Measurements from ENCODE around the gene SCART1. TPM values are rescaled to one million over a fixed set of nuclear protein-coding genes. Genes with fewer than 3 reads are reported as not detected.
A peak's percentile ranks its signal among the peaks of the same experiment; 100 is the strongest.

Gene SCART1
- total and polyA plus RNA-seq, 12 donors = 0.15 to 1.5 (median 0.58) TPM

GRCh38 chr10:133455196-133455595 is 1.5 kb downstream of the SCART1 start:
- H3K9me3 ChIP-seq = peaks cover 0 to 1% (median 0%) of the 10 kb centered on the region in 11 donors
- H3K27ac ChIP-seq = no peak overlapping the region
- H3K4me1 ChIP-seq = no peaks in the 10 kb centered on the region
- no peak overlapping the region for H3K4me3 ChIP-seq
- DNase-seq = no peak
- peaks cover 0 to 3% (median 0%) of the 10 kb centered on the region in 7 donors for H3K27me3 ChIP-seq
- intact Hi-C loops (cut with DNase I) = no loop called here
- ATAC-seq = no peak
- TF ChIP-seq CTCF (IDR thresholded peaks at IDR 0.05) = no peak
- H3K36me3 ChIP-seq = no peaks in the 10 kb centered on the region
- 75 to 90% methylated on average over 5 of the region's 5 CpGs for WGBS, 2 donors

DNA sequence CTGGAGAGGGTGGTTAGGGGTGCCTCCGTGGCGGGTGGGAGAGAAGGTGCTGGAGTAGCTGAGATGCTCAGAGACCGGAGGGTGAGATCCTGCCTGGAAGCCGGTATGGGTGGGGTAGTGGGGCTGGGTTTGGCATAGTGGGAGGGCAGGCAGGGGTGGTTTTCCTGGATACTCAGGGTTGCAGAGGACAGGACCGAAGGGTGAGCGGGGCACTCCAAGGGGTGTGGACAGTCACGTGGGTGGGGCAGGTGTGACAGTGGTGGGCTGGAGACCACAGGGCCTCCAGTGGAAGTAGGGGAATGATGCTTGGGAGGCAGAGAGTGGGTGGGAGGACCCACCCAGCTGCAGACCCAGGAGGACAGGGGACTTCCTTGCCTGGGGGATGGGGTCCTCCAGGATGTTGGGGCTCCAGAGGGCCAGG is 1.9 kb downstream of the SCART1 start:
- DNase-seq = no peak
- no peak overlapping the region for H3K4me3 ChIP-seq
- 89 to 91% methylated on average over 7 of the region's 7 CpGs for WGBS, 2 donors
- intact Hi-C loops (cut with DNase I) = no loop called here
- no peaks in the 10 kb centered on the region for H3K4me1 ChIP-seq
- ATAC-seq = no peak
- H3K36me3 ChIP-seq = no peaks in the 10 kb centered on the region
- TF ChIP-seq CTCF (IDR thresholded peaks at IDR 0.05) = no peak
- no peak overlapping the region for H3K27ac ChIP-seq
- H3K27me3 ChIP-seq = peaks cover 0 to 3% (median 0%) of the 10 kb centered on the region in 7 donors
- H3K9me3 ChIP-seq = no peaks in the 10 kb centered on the region

DNA sequence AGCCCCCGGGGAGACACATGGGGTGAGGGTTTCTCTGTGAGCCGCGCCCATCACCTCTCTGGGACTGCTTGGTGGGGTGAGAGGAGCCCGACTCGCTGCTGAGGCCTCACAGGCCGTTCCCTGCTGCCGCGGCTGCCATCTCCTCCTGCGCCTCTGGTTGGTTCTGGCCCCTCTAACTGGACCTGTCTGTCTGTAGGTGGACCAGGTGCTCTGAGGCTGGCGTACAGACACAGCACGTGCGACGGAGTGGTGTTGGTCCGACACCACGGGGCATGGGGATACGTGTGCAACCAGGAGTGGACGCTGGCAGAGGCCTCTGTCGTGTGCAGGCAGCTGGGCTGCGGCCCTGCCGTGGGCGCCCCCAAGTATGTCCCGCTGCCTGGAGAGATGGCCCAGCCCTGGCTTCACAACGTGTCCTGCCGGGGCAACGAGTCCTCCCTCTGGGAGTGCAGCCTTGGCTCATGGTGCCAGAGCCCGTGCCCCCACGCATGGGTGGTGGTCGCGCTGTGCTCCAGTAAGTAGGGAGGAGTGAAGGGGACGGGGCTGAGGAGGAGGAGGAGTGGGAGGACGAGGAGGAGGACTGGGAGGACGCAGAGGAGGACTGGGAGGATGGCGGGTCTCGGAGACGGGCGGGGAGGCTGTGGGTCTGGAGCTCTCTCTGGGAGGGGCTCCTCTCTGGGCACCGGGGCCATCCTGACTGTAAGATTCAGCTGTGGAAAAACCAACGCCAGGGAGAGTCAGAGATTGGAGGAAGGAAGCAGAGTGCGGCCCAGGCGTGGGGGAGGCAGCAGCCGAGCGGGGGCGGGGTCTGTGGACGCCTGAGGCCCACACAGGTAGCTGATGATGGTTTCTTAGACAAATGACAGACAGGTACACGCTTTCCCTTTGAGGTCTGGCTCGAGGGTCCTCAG is 2.6 kb downstream of the SCART1 start:
- Histone ChIP-seq H3K27ac (no peak overlapping the region), H3K27me3 (peaks cover 0 to 3% (median 0%) of the 10 kb centered on the region in 7 donors), H3K4me1 (no peaks in the 10 kb centered on the region), H3K9me3 (no peaks in the 10 kb centered on the region), H3K4me3 (no peak overlapping the region), H3K36me3 (no peaks in the 10 kb centered on the region)
- intact Hi-C loops (cut with DNase I) = no loop called here
- DNase-seq (no peak), ATAC-seq (no peak)
- no peak for TF ChIP-seq CTCF (IDR thresholded peaks at IDR 0.05)
- 85 to 87% methylated on average over 46 of the region's 46 CpGs for WGBS, 2 donors

DNA sequence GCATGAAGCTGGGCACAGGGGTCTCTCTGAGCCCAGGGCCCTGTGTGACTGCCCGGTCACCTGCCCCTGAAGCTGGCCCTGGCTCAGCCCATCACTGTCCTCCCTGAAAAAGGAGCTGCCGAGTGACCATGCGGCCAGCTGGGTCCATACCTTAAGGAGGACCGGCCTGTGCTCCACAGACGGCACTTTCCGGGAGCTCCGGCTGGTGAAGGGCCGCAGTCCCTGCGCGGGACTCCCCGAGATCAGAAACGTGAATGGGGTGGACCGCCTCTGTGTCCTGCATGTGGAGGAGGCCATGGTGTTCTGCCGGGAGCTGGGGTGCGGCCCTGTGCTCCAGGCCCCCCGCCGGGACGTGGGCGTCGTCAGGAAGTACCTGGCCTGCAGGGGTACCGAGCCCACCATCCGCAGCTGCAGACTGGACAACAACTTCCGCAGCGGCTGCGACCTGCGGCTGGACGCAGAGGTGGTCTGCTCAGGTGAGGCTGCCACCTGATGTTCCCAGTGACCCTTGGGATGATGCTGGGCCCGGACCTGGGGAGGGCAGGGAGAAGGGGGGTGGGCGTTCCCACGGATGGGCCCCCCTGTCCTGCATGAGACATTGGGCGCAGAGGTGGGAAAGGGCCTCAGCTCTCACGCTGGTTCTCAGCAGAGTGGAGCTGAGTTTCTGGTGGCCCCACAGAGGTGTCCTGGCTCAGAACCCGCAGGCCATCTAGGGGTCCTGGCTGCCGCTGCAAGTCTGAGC is 3.5 kb downstream of the SCART1 start:
- Histone ChIP-seq H3K9me3 (no peaks in the 10 kb centered on the region), H3K27me3 (peaks cover 0 to 3% (median 0%) of the 10 kb centered on the region in 7 donors), H3K4me1 (no peaks in the 10 kb centered on the region), H3K4me3 (no peak overlapping the region), H3K36me3 (no peaks in the 10 kb centered on the region), H3K27ac (no peak overlapping the region)
- TF ChIP-seq CTCF (IDR thresholded peaks at IDR 0.05) = no peak
- DNase-seq = no peak
- intact Hi-C loops (cut with DNase I) = no loop called here
- peak in 1 of 8 donors; percentile 21 for ATAC-seq
- 88 to 90% methylated on average over 34 of the region's 34 CpGs for WGBS, 2 donors
